ENCODE data around the gene TNFRSF25. TPM values are rescaled to one million over a fixed set of nuclear protein-coding genes. Genes with fewer than 3 reads are reported as not detected.

TNFRSF25 gene
- total RNA-seq, 1 donor from 2014 or later = 12.6 TPM

GRCh38 chr1:6464915-6465314 lies 1.1 kb downstream of the TNFRSF25 start:
- intact Hi-C loops (cut with micrococcal nuclease) = no loop called here
- H3K9me3 ChIP-seq (replicated peaks) = no peaks in the 10 kb centered on the region
- DNase-seq = no peak
- H3K4me1 ChIP-seq = peaks cover 34% of the 10 kb centered on the region
- peaks cover 45% of the 10 kb centered on the region for H3K36me3 ChIP-seq
- no peak overlapping the region for H3K4me3 ChIP-seq
- no peak for TF ChIP-seq CTCF (IDR thresholded peaks at IDR 0.05; ENCODE audit: borderline replicate concordance)
- peaks cover 32% of the 10 kb centered on the region for H3K27me3 ChIP-seq (ENCODE audit: low read depth)
- peak overlapping the region; percentile 2 for H3K27ac ChIP-seq (replicated peaks)

GRCh38 chr1:6464514-6464836 lies 1.5 kb downstream of the TNFRSF25 start:
- H3K27ac ChIP-seq (replicated peaks) = peak overlapping the region; percentile 16
- H3K27me3 ChIP-seq (ENCODE audit: low read depth) = peaks cover 36% of the 10 kb centered on the region
- peak; percentile 79 for DNase-seq
- TF ChIP-seq CTCF (IDR thresholded peaks at IDR 0.05; ENCODE audit: borderline replicate concordance) = peak; percentile 44
- intact Hi-C loops (cut with micrococcal nuclease) = no loop called here
- peaks cover 37% of the 10 kb centered on the region for H3K4me1 ChIP-seq
- no peak overlapping the region for H3K4me3 ChIP-seq
- peaks cover 41% of the 10 kb centered on the region for H3K36me3 ChIP-seq
- H3K9me3 ChIP-seq (replicated peaks) = no peaks in the 10 kb centered on the region

- H3K4me1 ChIP-seq = peaks cover 37% of the 10 kb centered on the region
- intact Hi-C loops (cut with micrococcal nuclease) = no loop called here
- TF ChIP-seq CTCF (IDR thresholded peaks at IDR 0.05; ENCODE audit: borderline replicate concordance) = no peak
- H3K27me3 ChIP-seq (ENCODE audit: low read depth) = peaks cover 50% of the 10 kb centered on the region
- H3K36me3 ChIP-seq = peaks cover 28% of the 10 kb centered on the region
- DNase-seq = no peak
- H3K27ac ChIP-seq (replicated peaks) = no peak overlapping the region
- no peak overlapping the region for H3K4me3 ChIP-seq
- no peaks in the 10 kb centered on the region for H3K9me3 ChIP-seq (replicated peaks)
Observed at GRCh38 chr1:6463120-6463412, 2.9 kb downstream of the TNFRSF25 start.

GRCh38 chr1:6462412-6463119 lies 3.4 kb downstream of the TNFRSF25 start:
- no peak overlapping the region for H3K4me3 ChIP-seq
- no peak for TF ChIP-seq CTCF (IDR thresholded peaks at IDR 0.05; ENCODE audit: borderline replicate concordance)
- no peak overlapping the region for H3K27ac ChIP-seq (replicated peaks)
- H3K9me3 ChIP-seq (replicated peaks) = no peaks in the 10 kb centered on the region
- peaks cover 37% of the 10 kb centered on the region for H3K4me1 ChIP-seq
- intact Hi-C loops (cut with micrococcal nuclease) = no loop called here
- no peak for DNase-seq
- peaks cover 56% of the 10 kb centered on the region for H3K27me3 ChIP-seq (ENCODE audit: low read depth)
- H3K36me3 ChIP-seq = peaks cover 23% of the 10 kb centered on the region

- peak overlapping the region; percentile 54 for H3K4me3 ChIP-seq
- no peak for TF ChIP-seq CTCF (IDR thresholded peaks at IDR 0.05; ENCODE audit: borderline replicate concordance)
Observed at GRCh38 chr1:6461538-6462411, 4.2 kb downstream of the TNFRSF25 start.

More at GRCh38 chr1:6461538-6462411, 4.2 kb downstream of the TNFRSF25 start:
- Histone ChIP-seq H3K27ac (replicated peaks) (no peak overlapping the region), H3K36me3 (peaks cover 21% of the 10 kb centered on the region), H3K27me3 (ENCODE audit: low read depth) (peaks cover 63% of the 10 kb centered on the region), H3K9me3 (replicated peaks) (no peaks in the 10 kb centered on the region), H3K4me1 (peaks cover 37% of the 10 kb centered on the region)
- DNase-seq = no peak
- intact Hi-C loops (cut with micrococcal nuclease) = no loop called here
